Suprapubic skin (tissue), 4 donors: ENCODE data around the gene AKR1C4.

ENCODE experiments used
- EP300 ChIP-seq: sonication (generic); formaldehyde crosslinking; IDR thresholded peaks from one replicate; pipeline ENCODE4 v1.6.1; 2017; ENCODE audit warnings: antibody characterized with exemption
- POLR2A ChIP-seq, 2 donors: fragments of 450-650 bp; IDR thresholded peaks; one replicate each; pipeline ENCODE4 v1.6.1; 2017; ENCODE audit warnings: antibody characterized with exemption in 2 of 2, mild to moderate bottlenecking in 2 of 2, moderate library complexity in 2 of 2
- POLR2AphosphoS5 ChIP-seq, 3 donors: sonication (generic); formaldehyde crosslinking; IDR thresholded peaks; one replicate each; pipeline ENCODE4 v1.6.1; 2017; ENCODE audit warnings: antibody characterized with exemption in 3 of 3
- TF ChIP-seq, protein P1 (sequence below), 2 donors: fragments of 200-600 bp in 1 of 2; fragments of 450-650 bp in 1 of 2; sonication (generic) in 1 of 2; IDR thresholded peaks; one replicate each; pipeline ENCODE4 v1.5.1; 2016 to 2019; ENCODE audit warnings: antibody characterized with exemption in 2 of 2, mild to moderate bottlenecking in 1 of 2, moderate library complexity in 1 of 2

DNA sequence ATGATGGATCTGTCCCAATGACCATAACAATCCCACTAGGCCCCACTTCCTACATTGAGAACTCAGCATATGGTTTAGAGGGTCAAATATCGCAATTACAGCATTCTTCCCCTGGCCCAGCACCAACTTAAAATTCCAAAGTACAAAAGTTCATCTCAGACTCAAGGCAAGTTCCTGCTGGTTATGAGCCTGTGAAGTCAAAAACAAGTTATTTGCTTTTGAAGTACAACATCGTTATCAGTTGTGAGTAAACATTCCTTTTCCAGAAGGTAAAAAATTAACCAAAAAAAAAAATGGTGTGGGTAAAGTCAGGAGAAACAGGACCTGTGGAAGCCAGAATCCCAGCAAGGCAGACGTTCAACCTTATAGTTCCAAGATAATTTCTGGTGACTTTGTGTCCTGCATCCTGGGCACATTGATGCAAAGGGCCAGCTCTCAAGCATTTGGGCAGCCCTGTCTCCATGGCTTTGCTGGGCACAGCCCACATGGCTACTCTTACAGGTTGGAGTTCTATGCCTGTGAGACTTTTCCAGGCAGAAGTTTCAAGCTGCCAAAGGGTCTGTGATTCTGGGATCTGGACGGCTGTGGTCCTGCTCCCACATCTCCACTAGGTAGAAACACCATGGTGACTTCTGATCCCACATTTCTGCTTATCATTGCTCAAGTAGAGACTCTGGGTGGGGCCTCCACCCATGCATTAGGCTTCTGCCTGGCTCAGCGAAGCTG is 49.2 kb upstream of the AKR1C4 start:
- TF ChIP-seq POLR2A (IDR thresholded peaks at IDR 0.05) (no peak), POLR2AphosphoS5 (IDR thresholded peaks at IDR 0.05) (no peak), EP300 (no peak)
- TF ChIP-seq, protein P1, sequence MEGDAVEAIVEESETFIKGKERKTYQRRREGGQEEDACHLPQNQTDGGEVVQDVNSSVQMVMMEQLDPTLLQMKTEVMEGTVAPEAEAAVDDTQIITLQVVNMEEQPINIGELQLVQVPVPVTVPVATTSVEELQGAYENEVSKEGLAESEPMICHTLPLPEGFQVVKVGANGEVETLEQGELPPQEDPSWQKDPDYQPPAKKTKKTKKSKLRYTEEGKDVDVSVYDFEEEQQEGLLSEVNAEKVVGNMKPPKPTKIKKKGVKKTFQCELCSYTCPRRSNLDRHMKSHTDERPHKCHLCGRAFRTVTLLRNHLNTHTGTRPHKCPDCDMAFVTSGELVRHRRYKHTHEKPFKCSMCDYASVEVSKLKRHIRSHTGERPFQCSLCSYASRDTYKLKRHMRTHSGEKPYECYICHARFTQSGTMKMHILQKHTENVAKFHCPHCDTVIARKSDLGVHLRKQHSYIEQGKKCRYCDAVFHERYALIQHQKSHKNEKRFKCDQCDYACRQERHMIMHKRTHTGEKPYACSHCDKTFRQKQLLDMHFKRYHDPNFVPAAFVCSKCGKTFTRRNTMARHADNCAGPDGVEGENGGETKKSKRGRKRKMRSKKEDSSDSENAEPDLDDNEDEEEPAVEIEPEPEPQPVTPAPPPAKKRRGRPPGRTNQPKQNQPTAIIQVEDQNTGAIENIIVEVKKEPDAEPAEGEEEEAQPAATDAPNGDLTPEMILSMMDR (IDR thresholded peaks at IDR 0.05), result no peak
